GM18907 (cell line): ENCODE results near the gene CYCS.

Source experiments
- ATAC-seq: cut with Tn5 transposase; IDR thresholded peaks from one replicate; pipeline ENCODE4 v1.9.1; 2021; ENCODE audit warnings: mild to moderate bottlenecking, moderate library complexity; ENCODE audit not compliant: unreplicated experiment

CYCS gene

DNA sequence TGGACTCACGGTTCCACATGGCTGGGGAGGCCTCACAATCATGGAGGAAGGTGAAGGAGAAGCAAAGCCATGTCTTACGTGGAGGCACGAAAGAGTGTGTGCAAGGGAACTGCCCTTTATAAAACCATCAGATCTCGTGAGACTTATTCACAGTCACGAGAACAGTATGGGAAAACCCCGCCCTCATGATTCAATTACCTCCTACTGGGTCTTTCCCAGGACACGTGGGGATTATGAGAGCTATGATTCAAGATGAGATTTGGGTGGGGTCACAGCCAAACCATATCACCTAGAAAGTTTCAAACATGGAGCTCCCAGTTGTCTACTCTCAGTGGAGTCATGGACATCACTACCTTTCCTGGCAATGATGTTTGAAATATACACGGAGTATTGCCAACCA, 49.6 kb downstream of the CYCS start:
- no peak for ATAC-seq

- no peak for ATAC-seq
Observed at GRCh38 chr7:25073451-25073850, 51.6 kb downstream of the CYCS start.
